ENCODE data around the gene ASB8.
A peak's percentile ranks its signal among the peaks of the same experiment; 100 is the strongest.

ASB8 gene

DNA sequence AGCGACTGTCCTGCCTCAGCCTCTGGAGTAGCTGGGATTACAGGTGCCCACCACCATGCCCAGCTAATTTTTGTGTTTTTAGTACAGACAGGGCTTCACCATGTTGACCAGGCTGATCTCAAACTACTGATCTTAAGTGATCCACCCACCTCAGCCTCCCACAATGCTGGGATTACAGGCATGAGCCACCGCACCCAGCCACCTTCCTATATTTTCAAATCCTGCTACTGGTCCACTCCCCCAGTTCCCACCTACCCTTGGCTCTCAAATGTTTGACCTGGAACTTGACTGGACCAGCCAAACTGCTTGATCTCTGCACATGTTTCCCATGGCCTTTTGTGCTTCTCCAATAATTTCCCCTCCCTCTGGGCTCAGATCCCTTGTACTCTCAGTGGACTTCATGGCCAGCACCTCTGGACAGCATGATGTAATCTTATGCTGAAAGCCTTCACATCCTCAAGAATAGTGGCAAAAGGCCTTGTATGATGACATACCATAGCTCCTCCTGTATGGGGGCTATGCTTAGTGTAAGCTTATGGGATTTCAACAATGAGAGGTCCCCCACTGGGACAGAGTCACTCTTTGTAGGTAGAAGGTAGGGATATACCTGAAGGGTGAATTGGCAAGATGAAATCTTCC lies 23.7 kb upstream of the ASB8 start:
- peaks cover 24% of the 10 kb centered on the region for H3K27me3 ChIP-seq (ENCODE audit: insufficient read depth, low read length, poor library complexity)
- H3K4me1 ChIP-seq (ENCODE audit: control insufficient read depth, low read depth, low read length): no peaks in the 10 kb centered on the region
- H3K79me1 ChIP-seq (ENCODE audit: low read length): no peaks in the 10 kb centered on the region
- no peak overlapping the region for H2AK5ac ChIP-seq (ENCODE audit: low read length)
- H3K79me2 ChIP-seq (ENCODE audit: control insufficient read depth, insufficient read depth, low read length): no peaks in the 10 kb centered on the region
- WGBS (ENCODE audit: extremely low coverage, insufficient coverage, low lambda C conversion rate): no CpG with 5 or more reads among the region's 2 CpGs
- no peak overlapping the region for H2BK15ac ChIP-seq (replicated peaks; ENCODE audit: low read depth)
- H3K4me2 ChIP-seq (ENCODE audit: low read length): no peak overlapping the region
- H3K9ac ChIP-seq (ENCODE audit: low read length): no peak overlapping the region
- H3K4me3 ChIP-seq (ENCODE audit: low read length): no peak overlapping the region
- H4K8ac ChIP-seq (ENCODE audit: low read depth, low read length): no peak overlapping the region
- H4K5ac ChIP-seq (ENCODE audit: low read length): no peak overlapping the region
- no peak overlapping the region for H2BK5ac ChIP-seq (ENCODE audit: low read length)
- DNase-seq: no peak
- no peak overlapping the region for H3K18ac ChIP-seq (ENCODE audit: low read length)
- H3K4ac ChIP-seq (ENCODE audit: low read depth, low read length): no peak overlapping the region
- no peak overlapping the region for H3K56ac ChIP-seq (ENCODE audit: low read length)
- no peaks in the 10 kb centered on the region for H3K36me3 ChIP-seq (ENCODE audit: control insufficient read depth, insufficient read depth, low read length)
- no peak overlapping the region for H3K27ac ChIP-seq (ENCODE audit: low read depth, low read length)
- H2BK120ac ChIP-seq (ENCODE audit: low read depth, low read length): no peak overlapping the region
- H3K23ac ChIP-seq (ENCODE audit: low read length): no peak overlapping the region

DNA sequence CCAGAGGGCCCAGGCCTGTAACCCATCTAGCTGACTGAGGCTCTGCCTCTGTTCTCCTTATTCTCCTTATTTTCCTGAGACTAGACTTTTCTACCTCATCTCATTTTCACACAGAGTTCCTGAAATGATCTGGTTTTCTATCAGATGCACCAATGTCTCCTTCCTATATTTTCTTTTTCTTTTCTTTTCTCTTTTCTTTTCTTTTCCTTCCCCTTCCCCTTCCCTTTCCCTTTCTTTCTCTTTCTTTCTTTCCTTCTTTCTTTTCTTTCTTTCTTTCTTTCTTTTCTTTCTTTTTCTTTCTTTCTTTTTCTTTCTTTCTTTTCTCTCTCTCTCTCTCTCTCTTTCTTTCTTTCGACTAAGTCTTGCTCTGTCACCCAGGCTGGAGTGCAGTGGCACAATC lies 23.1 kb upstream of the ASB8 start:
- no peak overlapping the region for H2BK5ac ChIP-seq (ENCODE audit: low read length)
- H2BK120ac ChIP-seq (ENCODE audit: low read depth, low read length): no peak overlapping the region
- H3K4ac ChIP-seq (ENCODE audit: low read depth, low read length): no peak overlapping the region
- H3K4me1 ChIP-seq (ENCODE audit: control insufficient read depth, low read depth, low read length): no peaks in the 10 kb centered on the region
- H2BK15ac ChIP-seq (replicated peaks; ENCODE audit: low read depth): no peak overlapping the region
- H3K23ac ChIP-seq (ENCODE audit: low read length): no peak overlapping the region
- WGBS (ENCODE audit: extremely low coverage, insufficient coverage, low lambda C conversion rate): no CpG with 5 or more reads among the region's 1 CpG
- no peak overlapping the region for H3K18ac ChIP-seq (ENCODE audit: low read length)
- H3K4me3 ChIP-seq (ENCODE audit: low read length): no peak overlapping the region
- H3K36me3 ChIP-seq (ENCODE audit: control insufficient read depth, insufficient read depth, low read length): no peaks in the 10 kb centered on the region
- H3K4me2 ChIP-seq (ENCODE audit: low read length): no peak overlapping the region
- DNase-seq: no peak
- H3K27ac ChIP-seq (ENCODE audit: low read depth, low read length): no peak overlapping the region
- H3K56ac ChIP-seq (ENCODE audit: low read length): no peak overlapping the region
- no peak overlapping the region for H3K9ac ChIP-seq (ENCODE audit: low read length)
- H4K5ac ChIP-seq (ENCODE audit: low read length): no peak overlapping the region
- H2AK5ac ChIP-seq (ENCODE audit: low read length): no peak overlapping the region
- no peaks in the 10 kb centered on the region for H3K79me1 ChIP-seq (ENCODE audit: low read length)
- no peaks in the 10 kb centered on the region for H3K79me2 ChIP-seq (ENCODE audit: control insufficient read depth, insufficient read depth, low read length)
- H3K27me3 ChIP-seq (ENCODE audit: insufficient read depth, low read length, poor library complexity): peaks cover 24% of the 10 kb centered on the region
- no peak overlapping the region for H4K8ac ChIP-seq (ENCODE audit: low read depth, low read length)

DNA sequence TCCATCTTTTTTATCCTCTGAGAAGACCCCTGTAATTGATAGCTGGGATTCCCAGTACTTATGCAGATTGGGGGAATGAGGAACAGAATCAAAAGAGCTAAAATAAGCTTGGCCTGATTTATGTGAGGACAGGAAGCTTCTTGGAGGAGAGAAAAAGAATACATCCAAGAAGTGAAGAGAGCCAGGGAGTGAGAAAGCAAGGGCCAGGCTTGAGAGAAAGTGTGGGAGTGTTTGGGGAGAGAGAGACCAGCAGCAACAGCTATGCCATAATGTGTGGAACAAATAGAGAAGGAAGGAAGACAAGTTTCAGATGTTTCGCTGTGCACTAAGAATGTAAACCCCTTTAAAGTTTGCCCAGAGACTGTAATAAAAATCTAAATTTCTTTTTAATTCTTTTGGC lies 22.2 kb upstream of the ASB8 start:
- H3K4ac ChIP-seq (ENCODE audit: low read depth, low read length): no peak overlapping the region
- H3K27ac ChIP-seq (ENCODE audit: low read depth, low read length): no peak overlapping the region
- H3K79me2 ChIP-seq (ENCODE audit: control insufficient read depth, insufficient read depth, low read length): no peaks in the 10 kb centered on the region
- no peak overlapping the region for H3K9ac ChIP-seq (ENCODE audit: low read length)
- DNase-seq: no peak
- WGBS (ENCODE audit: extremely low coverage, insufficient coverage, low lambda C conversion rate): no CpG with 5 or more reads among the region's 1 CpG
- H3K4me1 ChIP-seq (ENCODE audit: control insufficient read depth, low read depth, low read length): no peaks in the 10 kb centered on the region
- peaks cover 17% of the 10 kb centered on the region for H3K27me3 ChIP-seq (ENCODE audit: insufficient read depth, low read length, poor library complexity)
- H2BK120ac ChIP-seq (ENCODE audit: low read depth, low read length): no peak overlapping the region
- no peak overlapping the region for H3K18ac ChIP-seq (ENCODE audit: low read length)
- H3K36me3 ChIP-seq (ENCODE audit: control insufficient read depth, insufficient read depth, low read length): no peaks in the 10 kb centered on the region
- H2BK15ac ChIP-seq (replicated peaks; ENCODE audit: low read depth): no peak overlapping the region
- H3K4me3 ChIP-seq (ENCODE audit: low read length): no peak overlapping the region
- no peak overlapping the region for H3K23ac ChIP-seq (ENCODE audit: low read length)
- no peaks in the 10 kb centered on the region for H3K79me1 ChIP-seq (ENCODE audit: low read length)
- no peak overlapping the region for H3K4me2 ChIP-seq (ENCODE audit: low read length)
- H3K56ac ChIP-seq (ENCODE audit: low read length): no peak overlapping the region
- no peak overlapping the region for H2AK5ac ChIP-seq (ENCODE audit: low read length)
- no peak overlapping the region for H4K8ac ChIP-seq (ENCODE audit: low read depth, low read length)
- no peak overlapping the region for H2BK5ac ChIP-seq (ENCODE audit: low read length)
- H4K5ac ChIP-seq (ENCODE audit: low read length): no peak overlapping the region

DNA sequence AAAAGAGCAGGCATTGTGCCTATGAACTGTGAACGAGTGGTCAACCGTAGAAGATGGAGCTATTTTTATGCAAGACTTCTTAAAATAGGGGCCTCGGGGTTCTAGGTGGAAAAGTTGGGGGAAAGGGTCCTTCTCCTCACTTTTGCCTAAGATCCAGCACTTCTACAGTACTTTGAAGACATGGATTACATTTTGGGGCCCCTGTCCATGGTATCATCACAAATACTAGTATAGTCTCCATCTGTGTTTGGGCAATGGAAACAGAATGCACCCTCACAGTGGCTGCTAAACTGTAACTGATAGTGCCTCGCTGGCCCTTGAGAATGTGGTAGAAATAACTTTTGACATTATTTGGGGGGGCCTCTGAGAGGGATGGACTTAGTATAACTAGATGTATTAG lies 20.7 kb upstream of the ASB8 start:
- Histone ChIP-seq H3K4me2 (ENCODE audit: low read length) (no peak overlapping the region), H2BK5ac (ENCODE audit: low read length) (no peak overlapping the region), H3K56ac (ENCODE audit: low read length) (no peak overlapping the region), H3K27me3 (ENCODE audit: insufficient read depth, low read length, poor library complexity) (peaks cover 11% of the 10 kb centered on the region), H2AK5ac (ENCODE audit: low read length) (no peak overlapping the region), H3K18ac (ENCODE audit: low read length) (no peak overlapping the region), H4K8ac (ENCODE audit: low read depth, low read length) (no peak overlapping the region), H2BK120ac (ENCODE audit: low read depth, low read length) (no peak overlapping the region), H3K27ac (ENCODE audit: low read depth, low read length) (no peak overlapping the region), H2BK15ac (replicated peaks; ENCODE audit: low read depth) (no peak overlapping the region), H3K4me3 (ENCODE audit: low read length) (no peak overlapping the region), H3K79me1 (ENCODE audit: low read length) (no peaks in the 10 kb centered on the region), H4K5ac (ENCODE audit: low read length) (no peak overlapping the region), H3K36me3 (ENCODE audit: control insufficient read depth, insufficient read depth, low read length) (no peaks in the 10 kb centered on the region), H3K23ac (ENCODE audit: low read length) (no peak overlapping the region), H3K4ac (ENCODE audit: low read depth, low read length) (no peak overlapping the region), H3K4me1 (ENCODE audit: control insufficient read depth, low read depth, low read length) (no peaks in the 10 kb centered on the region), H3K9ac (ENCODE audit: low read length) (no peak overlapping the region), H3K79me2 (ENCODE audit: control insufficient read depth, insufficient read depth, low read length) (no peaks in the 10 kb centered on the region)
- no CpG with 5 or more reads among the region's 4 CpGs for WGBS (ENCODE audit: extremely low coverage, insufficient coverage, low lambda C conversion rate)
- no peak for DNase-seq

DNA sequence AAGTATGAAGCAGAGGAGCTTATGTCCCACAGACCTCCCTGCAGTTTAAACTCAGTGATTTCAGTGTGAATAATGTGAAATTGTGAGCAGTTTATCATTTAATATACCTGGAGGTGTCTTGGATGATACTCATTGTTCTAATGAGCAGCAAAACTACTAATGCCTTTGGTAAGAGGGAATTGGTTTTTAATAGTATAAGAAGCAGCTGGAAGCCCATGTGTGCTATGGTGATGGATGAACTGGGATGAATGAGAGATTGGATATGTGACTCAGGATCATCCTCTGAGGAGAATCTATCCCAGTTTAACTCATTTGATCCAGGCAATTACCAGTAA lies 19.1 kb upstream of the ASB8 start:
- Histone ChIP-seq H3K56ac (ENCODE audit: low read length) (no peak overlapping the region), H4K8ac (ENCODE audit: low read depth, low read length) (no peak overlapping the region), H3K18ac (ENCODE audit: low read length) (no peak overlapping the region), H3K4me1 (ENCODE audit: control insufficient read depth, low read depth, low read length) (no peaks in the 10 kb centered on the region), H2BK15ac (replicated peaks; ENCODE audit: low read depth) (no peak overlapping the region), H2BK5ac (ENCODE audit: low read length) (no peak overlapping the region), H3K27me3 (ENCODE audit: insufficient read depth, low read length, poor library complexity) (peaks cover 3% of the 10 kb centered on the region), H3K79me1 (ENCODE audit: low read length) (no peaks in the 10 kb centered on the region), H2AK5ac (ENCODE audit: low read length) (no peak overlapping the region), H3K27ac (ENCODE audit: low read depth, low read length) (no peak overlapping the region), H3K4me2 (ENCODE audit: low read length) (no peak overlapping the region), H2BK120ac (ENCODE audit: low read depth, low read length) (no peak overlapping the region), H3K9ac (ENCODE audit: low read length) (no peak overlapping the region), H3K4me3 (ENCODE audit: low read length) (no peak overlapping the region), H4K5ac (ENCODE audit: low read length) (no peak overlapping the region), H3K23ac (ENCODE audit: low read length) (no peak overlapping the region), H3K36me3 (ENCODE audit: control insufficient read depth, insufficient read depth, low read length) (no peaks in the 10 kb centered on the region), H3K79me2 (ENCODE audit: control insufficient read depth, insufficient read depth, low read length) (no peaks in the 10 kb centered on the region), H3K4ac (ENCODE audit: low read depth, low read length) (no peak overlapping the region)
- no peak for DNase-seq

DNA sequence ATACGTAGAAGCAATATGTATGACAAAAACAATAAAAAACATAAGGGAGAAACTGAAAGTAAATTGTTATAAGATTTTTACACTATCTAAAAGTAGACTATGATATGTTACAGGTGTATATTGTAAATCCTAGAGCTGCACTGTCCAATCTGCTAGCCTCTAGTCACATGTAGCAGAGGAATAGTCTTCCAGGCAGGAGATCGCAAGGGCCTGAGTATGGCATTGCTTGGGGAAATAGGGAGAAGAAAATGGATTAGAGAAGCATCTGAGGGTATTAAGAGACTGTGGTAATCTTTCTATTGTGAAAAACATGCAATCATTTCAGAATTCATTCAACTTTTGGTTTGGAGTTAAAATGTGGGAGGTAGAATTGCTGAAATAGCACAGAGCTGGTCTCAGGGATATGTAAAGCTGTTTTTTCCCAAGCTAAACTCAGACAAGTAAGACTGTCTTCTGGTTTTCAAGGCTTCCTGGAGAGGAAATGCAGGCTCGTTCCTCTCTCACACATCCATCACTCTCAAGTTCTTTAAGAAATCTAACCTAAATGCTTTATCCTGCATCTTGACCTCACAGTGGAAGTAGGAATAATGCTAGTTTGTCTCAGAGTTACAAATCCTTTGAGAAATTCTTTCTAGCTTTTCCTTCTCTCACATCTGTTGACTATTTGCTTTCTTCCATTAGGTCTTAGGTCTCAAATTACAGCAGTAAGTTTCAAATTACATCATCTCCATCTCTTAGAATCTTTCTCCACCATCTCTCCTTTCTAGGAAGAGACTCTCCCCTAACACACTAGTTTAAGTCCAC lies 18.5 kb upstream of the ASB8 start:
- H2BK5ac ChIP-seq (ENCODE audit: low read length): no peak overlapping the region

More for the DNA sequence above, 18.5 kb upstream of the ASB8 start:
- Histone ChIP-seq H3K4ac (ENCODE audit: low read depth, low read length) (no peak overlapping the region), H3K9ac (ENCODE audit: low read length) (no peak overlapping the region), H4K5ac (ENCODE audit: low read length) (no peak overlapping the region), H3K4me2 (ENCODE audit: low read length) (no peak overlapping the region), H3K79me2 (ENCODE audit: control insufficient read depth, insufficient read depth, low read length) (no peaks in the 10 kb centered on the region), H3K18ac (ENCODE audit: low read length) (no peak overlapping the region), H3K79me1 (ENCODE audit: low read length) (no peaks in the 10 kb centered on the region), H3K4me1 (ENCODE audit: control insufficient read depth, low read depth, low read length) (no peaks in the 10 kb centered on the region), H3K23ac (ENCODE audit: low read length) (no peak overlapping the region), H2BK120ac (ENCODE audit: low read depth, low read length) (no peak overlapping the region), H3K27me3 (ENCODE audit: insufficient read depth, low read length, poor library complexity) (no peaks in the 10 kb centered on the region), H2BK15ac (replicated peaks; ENCODE audit: low read depth) (no peak overlapping the region), H2AK5ac (ENCODE audit: low read length) (no peak overlapping the region), H3K56ac (ENCODE audit: low read length) (no peak overlapping the region), H3K36me3 (ENCODE audit: control insufficient read depth, insufficient read depth, low read length) (no peaks in the 10 kb centered on the region), H4K8ac (ENCODE audit: low read depth, low read length) (no peak overlapping the region), H3K27ac (ENCODE audit: low read depth, low read length) (no peak overlapping the region), H3K4me3 (ENCODE audit: low read length) (no peak overlapping the region)
- peak; percentile 40 for DNase-seq
- WGBS (ENCODE audit: extremely low coverage, insufficient coverage, low lambda C conversion rate): no CpG with 5 or more reads among the region's 3 CpGs
